VCaP (cell line): ENCODE data around the gene PACS1.
A peak's percentile ranks its signal among the peaks of the same experiment; 100 is the strongest.

Source experiments
- H3K27ac ChIP-seq: fragments of 450-650 bp; 2 replicates; pipeline ENCODE4 v1.5.1; 2017
- TF ChIP-seq, protein P1 (sequence below): fragments of 450-650 bp; conservative IDR thresholded peaks from 2 replicates; pipeline ENCODE4 v1.5.1; 2017; ENCODE audit warnings: mild to moderate bottlenecking, moderate library complexity

PACS1 gene

DNA sequence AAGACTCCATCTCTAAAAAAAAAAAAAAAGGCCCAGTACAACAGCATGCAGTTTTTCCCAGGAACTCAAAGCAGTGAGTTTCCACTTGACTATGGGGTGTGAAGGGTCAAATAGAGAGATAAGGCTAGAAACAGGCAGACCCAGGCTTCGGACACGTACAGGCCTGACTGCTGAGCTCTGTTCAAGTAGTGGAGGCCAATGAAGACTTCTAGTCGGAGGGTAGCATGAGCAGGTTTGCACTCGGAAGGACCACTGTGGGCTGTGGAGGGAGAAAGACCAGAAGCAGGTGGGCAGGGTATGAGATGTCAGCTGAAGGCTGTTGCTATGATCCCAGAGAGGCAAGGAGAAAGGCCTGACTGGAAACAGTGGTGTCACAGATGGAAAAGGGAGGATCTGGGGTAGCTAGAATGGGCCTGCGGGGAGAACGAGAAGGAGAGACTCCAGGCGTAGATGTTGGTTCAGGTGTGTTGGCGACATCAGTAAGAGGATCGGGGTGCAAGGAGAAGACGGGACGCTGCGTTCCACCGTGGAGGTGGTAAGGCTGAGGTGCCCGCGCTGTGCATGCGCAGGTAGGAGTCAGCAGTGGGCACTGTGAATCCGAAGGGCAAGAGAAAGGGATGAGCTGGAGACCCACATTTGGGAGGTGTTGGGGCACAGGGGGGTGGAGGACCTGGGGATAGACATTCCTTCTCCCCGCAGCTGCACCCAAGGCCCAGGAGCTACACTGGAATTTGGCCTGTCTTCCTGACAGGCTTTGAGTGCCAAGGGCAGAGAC is 149.0 kb downstream of the PACS1 start:
- TF ChIP-seq, protein P1, sequence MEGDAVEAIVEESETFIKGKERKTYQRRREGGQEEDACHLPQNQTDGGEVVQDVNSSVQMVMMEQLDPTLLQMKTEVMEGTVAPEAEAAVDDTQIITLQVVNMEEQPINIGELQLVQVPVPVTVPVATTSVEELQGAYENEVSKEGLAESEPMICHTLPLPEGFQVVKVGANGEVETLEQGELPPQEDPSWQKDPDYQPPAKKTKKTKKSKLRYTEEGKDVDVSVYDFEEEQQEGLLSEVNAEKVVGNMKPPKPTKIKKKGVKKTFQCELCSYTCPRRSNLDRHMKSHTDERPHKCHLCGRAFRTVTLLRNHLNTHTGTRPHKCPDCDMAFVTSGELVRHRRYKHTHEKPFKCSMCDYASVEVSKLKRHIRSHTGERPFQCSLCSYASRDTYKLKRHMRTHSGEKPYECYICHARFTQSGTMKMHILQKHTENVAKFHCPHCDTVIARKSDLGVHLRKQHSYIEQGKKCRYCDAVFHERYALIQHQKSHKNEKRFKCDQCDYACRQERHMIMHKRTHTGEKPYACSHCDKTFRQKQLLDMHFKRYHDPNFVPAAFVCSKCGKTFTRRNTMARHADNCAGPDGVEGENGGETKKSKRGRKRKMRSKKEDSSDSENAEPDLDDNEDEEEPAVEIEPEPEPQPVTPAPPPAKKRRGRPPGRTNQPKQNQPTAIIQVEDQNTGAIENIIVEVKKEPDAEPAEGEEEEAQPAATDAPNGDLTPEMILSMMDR, result no peak
- no peak overlapping the region for H3K27ac ChIP-seq

DNA sequence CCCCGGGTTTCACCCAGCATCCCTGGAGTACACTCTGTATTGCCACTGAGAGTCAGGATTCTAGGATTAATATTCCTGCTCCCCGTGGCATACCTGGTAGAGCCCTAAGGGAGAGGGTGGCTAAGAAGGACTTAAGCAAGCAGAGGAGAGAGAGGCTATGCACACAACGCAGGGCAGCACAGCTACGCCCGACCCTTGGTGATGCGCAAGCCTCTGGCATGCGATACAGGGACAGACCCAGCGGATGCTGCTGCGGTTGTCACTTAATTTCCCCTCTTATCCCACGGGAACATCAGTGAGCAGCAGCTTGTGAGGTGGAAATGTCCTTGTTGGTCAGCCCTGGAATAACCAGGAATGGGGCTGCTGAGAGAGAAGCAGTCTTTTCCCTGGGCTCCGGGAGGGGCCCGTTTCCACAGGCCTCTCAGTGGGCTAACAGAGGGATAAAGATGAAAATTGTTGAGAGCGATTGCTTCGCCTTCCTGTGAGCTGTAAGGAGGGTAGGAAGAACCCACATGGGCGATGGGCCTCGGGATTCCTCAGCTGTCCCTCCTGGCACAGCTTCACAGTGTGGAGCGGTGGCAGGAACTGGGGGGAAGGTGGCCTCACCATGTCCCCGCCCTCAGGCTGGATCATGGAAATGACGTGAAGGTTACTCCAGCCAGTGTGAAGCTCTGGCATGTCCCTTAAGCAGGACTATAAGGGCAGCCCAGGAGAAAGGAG is 149.9 kb downstream of the PACS1 start:
- TF ChIP-seq, protein P1, result no peak
- no peak overlapping the region for H3K27ac ChIP-seq

GRCh38 chr11:66220566-66220935 is 150.5 kb downstream of the PACS1 start:
- TF ChIP-seq, protein P1, result no peak

DNA sequence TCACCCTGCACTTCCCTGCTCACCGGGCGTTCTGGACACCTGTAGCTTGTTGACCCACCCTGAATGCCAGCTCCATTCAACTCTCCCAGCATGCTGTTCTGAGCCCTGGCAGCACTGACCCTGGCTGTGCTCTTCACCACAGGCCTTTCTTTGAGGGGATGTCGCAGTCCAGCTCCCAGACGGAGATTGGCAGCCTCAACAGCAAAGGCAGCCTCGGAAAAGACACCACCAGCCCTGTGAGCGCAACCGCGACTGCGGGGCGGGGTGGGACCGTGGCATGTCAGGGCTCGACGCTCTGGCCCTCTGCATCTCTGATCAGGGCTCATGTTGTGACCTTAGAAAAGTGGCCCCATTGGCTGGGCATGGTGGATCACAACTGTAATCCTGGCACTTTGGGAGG is 150.9 kb downstream of the PACS1 start:
- H3K27ac ChIP-seq, result no peak overlapping the region
- TF ChIP-seq, protein P1, result no peak

More at GRCh38 chr11:66220566-66220935, 150.5 kb downstream of the PACS1 start:
- no peak overlapping the region for H3K27ac ChIP-seq

GRCh38 chr11:66221726-66222236 is 151.7 kb downstream of the PACS1 start:
- peak overlapping the region; percentile 63 for H3K27ac ChIP-seq
- TF ChIP-seq, protein P1, result no peak

- H3K27ac ChIP-seq, result peak overlapping the region; percentile 63
- TF ChIP-seq, protein P1, result peak; percentile 100
These were observed 152.5 kb downstream of the PACS1 start for GRCh38 chr11:66222358-66223149.
